GM19035 (cell line): Measurements from ENCODE around the gene PPP1R12B.
"Not testable (repeated sequence)": the region's sequence is repeated elsewhere in the genome, so short reads cannot be mapped to it uniquely, and the experiment has no call there.

Experiments used
- ATAC-seq: cut with Tn5 transposase; IDR thresholded peaks from one replicate; pipeline ENCODE4 v1.9.1; 2021; ENCODE audit not compliant: unreplicated experiment

PPP1R12B gene

DNA sequence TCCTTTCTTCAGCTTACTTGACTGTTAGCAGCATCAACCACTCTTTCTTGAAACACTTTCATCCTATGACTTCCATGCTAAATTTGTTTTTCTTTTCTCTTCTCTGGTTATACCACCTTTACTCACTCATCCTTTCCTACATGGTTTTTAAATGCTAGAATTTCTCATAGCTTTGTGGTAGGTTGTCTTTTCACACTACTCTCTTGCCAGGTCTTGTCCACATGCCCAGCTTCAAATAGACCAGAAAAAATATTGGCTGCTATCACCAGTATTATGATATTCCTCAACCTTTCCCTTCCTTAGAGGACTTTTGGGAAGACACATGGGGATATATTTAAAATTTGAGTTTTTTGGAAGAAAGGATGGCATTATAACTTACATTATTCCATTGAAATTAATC, 48.8 kb downstream of the PPP1R12B start:
- no peak for ATAC-seq

DNA sequence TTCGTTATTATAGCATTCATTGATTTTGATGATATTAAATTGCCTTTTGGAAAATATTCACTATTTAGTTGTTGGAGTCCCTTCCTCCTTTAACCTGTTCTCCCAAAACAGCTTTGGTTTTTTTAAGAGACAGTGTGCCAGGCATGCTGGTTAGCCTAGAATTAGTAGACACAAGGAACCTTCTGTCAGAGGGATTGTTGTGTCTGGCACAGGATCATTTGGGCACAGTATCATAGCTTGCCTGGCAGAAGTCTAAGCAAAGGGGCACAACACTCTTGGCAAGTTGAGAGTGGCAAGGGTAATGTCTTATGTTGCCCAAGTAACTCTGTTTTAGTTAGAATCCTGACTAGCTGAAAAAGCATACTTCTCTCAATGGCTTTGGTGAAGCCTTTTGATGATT, 49.9 kb downstream of the PPP1R12B start:
- ATAC-seq, result not testable (repeated sequence)

DNA sequence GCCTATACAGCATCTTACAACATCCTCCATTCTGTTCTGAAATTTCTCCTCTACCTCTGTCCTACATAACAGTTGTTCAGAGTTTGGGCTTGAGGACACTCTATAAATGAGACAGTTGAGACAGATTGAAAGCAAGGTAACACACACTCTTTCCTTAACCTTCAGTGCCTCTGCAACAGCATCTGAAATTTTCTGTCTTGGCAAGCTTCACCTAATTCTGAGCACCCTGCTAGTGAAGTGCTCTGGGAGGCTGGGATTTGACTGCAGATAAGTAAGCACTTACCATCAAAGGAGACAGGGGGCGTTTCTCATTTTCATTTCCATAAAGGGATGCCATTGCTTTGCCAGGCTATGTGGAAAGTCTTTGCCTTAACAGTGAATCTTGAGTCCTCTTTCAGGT, 53.3 kb downstream of the PPP1R12B start:
- ATAC-seq, result not testable (repeated sequence)

DNA sequence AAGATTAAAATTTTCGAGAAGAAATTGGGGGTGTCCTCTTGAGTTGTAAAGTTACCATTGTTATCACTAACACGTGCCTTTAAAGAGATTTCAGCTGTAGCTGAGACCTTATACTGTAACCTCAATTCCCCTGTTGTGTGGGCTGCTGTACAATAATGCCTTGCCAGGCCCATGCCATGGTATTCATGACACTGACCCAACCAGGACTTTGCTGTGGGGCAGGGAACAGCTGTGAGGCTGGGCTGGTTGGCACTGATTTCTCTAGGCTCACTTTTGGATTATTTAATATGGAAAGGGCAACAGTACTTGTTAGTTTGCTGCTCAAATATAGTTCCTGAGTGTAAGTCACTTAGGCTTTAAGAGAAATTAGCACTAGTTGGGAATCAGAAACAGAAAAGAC, 54.9 kb downstream of the PPP1R12B start:
- ATAC-seq, result not testable (repeated sequence)

DNA sequence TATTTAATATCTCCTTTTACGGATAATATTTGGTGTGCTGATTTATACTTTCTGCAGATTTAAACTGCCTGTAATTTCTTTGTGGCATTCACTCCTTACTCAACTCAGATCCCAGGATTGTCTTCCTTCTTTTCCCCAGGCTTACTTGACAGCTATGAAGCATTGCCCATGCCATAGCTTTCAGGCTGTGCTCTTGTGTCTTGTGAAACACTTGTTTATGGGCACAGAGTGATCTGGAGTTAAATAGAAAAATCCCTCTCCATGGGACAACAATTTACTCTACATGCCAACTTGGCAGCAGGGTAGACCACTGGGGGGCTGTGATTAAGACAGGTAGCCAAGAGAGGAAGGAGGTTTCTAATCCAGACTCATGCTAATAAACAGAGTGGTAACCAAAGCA, 57.4 kb downstream of the PPP1R12B start:
- ATAC-seq, result no peak

DNA sequence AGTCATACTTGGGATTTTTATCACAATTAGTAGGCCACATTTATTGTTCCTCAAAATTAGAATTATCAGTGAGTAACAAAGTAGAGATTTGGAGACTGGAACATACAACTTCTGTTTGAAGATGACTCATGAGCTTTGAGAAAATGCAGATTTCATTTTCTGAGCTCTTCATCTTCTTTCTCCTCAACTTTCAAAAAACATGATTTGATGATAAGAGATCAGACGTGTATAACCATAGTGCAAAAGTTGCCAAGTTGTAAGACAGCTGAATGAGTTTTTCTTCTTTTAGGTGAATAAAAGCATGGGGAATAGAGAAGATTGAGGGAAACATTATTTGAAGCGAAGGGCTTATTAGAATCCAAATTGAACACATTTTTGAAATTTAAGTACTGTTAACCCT, 58.4 kb downstream of the PPP1R12B start:
- not testable (repeated sequence) for ATAC-seq

DNA sequence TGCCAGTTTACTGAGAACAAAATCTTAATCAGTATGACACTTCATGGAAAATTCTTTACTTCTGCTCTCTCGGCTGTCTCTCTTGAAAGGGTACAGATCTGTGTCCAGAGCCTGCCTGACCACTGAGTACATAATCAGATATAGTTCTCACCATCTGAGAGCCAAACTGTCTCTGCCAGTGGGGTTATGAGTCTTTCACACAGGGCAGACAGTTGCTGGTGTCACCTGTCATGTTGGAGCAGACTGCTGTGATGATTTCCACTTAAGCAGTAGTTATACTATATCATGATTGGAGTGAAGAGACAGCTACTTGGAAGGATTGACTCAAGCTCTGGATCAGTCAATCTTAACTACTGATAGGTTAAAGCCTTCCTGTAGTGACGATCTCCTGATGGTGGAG, 58.9 kb downstream of the PPP1R12B start:
- ATAC-seq, result not testable (repeated sequence)

DNA sequence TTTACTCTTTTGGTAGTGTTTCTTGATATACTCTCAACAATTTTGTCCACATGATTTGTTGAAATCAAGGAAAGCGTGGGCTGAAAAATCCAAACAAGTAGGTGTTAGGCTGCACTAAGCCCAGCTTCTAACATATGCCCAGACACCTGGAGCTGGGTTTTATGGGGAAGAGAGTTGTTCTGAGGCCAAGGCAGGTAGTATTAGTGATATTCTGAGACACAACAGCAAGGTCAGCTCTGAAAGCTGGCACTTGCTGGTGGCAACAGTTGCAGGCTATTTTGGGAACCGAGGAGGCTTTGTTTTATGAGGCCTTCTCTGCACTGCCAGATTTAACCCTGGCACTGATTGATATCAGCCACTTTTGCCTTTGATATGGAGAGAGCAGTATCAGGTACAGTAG, 61.8 kb downstream of the PPP1R12B start:
- not testable (repeated sequence) for ATAC-seq

DNA sequence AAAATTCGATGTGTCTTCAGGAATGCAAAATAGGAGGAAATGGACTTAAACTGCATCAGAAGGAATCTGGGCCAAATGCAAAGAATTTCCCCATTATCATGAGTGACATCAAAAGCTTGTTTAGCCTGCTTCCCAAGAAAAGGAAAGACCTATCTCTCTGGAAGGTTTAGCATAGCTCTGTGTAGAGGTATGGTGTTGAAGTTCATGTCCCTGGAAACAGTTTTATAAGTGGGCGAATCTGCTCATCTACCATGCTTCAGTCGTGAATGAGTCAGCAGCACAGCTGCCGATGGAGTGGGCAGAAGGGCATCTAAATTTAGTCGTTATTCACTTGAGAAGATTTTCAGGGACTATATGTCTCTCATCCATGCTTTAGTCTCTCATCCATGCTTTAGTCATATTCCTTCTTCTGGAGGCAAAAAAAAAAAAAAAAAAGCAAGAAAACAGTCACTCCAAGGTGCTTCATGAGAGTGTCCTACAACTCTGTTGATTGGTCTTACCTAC, 62.4 kb downstream of the PPP1R12B start:
- not testable (repeated sequence) for ATAC-seq

DNA sequence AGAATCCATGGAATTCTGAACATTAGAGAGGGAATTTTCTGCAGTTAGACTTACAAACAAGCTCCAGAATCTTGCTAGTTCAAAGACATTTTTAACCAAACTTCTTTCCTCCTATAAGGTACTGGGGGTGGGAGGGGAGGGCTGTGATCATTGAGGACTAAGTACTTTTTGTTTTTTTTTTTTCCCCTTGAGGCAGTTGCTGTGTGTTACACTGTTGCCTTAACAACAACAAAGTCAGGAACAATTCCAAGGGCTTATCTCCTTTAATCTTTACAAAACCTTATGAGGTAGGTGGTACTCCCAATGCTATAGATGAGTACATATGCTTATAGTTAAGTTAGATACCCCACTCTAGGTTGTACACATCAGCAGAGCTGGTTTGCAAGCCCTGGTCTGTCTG, 62.9 kb downstream of the PPP1R12B start:
- ATAC-seq, result no peak

DNA sequence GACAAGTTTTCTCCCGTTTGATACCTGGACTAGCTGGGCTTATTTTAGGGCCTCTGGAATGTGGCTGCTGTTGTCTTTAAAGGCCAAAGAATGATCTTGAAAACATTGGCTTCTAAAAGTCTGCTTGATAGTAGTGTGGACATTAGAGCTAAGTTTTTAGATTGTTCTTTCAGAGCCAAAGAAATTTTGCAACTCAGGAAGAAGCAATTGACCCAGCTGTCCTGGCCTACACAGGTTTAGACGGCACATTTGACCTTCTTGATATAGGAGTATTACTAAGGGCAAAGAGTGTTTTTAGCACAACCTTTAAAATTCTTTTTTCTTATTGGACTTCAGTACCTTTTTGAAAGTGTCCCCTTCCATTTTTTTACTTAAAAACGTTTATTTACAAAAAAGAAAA, 63.9 kb downstream of the PPP1R12B start:
- not testable (repeated sequence) for ATAC-seq

DNA sequence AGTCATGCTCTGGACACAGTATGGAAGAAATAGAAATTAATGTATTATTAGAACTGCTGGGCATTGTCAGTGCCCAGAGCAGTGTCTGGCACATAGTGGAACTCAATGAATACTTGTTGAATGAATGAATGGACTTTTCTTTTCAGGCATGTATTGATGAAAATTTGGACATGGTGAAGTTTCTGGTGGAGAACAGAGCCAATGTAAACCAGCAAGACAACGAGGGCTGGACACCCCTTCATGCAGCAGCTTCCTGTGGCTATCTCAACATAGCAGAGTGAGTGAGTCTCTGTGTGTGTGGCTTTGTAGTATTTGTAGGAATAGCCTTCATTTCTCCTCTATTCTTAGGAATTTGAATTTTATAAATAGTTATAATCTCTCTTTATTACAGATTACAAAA, 68.1 kb downstream of the PPP1R12B start:
- ATAC-seq, result no peak

DNA sequence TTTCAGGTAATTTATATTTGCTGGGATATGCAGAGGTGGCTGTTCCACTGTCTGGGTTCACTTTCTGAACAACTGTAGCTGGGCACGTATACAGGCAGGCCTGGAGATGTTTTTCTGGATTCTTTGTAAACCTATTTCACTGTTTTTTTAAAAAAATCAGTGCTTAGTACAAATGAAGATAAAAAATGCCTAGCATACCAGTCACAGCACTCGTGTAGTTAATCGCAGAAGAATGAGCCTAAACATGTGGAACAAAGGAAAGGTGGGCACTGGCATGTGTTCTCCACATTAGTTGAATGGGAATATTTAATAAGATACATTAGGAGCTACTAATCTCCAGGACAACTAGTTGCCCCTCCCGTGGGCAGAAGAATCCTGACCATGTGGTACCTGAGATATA, 68.6 kb downstream of the PPP1R12B start:
- not testable (repeated sequence) for ATAC-seq

DNA sequence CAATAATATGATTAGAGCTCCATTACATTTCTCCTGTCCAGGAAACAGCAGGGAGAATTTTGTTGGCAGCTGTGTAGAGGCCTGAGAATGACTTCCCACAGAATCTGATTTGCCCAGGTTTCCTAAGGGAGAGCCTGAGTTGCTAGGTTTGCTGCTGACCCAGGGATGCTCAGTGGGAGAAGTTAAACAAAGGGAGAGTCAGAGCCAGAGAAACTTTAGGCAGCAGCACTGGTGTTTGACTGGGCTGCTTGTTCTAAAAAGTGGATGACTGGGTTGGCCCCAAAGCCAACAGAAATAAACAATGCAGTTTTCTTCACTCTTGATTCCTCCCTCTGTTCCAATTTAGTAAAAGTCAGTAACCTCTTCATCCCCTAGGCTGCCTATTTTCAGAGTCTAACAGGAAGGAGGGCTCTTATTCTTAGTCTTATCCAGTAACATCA, 69.3 kb downstream of the PPP1R12B start:
- not testable (repeated sequence) for ATAC-seq

DNA sequence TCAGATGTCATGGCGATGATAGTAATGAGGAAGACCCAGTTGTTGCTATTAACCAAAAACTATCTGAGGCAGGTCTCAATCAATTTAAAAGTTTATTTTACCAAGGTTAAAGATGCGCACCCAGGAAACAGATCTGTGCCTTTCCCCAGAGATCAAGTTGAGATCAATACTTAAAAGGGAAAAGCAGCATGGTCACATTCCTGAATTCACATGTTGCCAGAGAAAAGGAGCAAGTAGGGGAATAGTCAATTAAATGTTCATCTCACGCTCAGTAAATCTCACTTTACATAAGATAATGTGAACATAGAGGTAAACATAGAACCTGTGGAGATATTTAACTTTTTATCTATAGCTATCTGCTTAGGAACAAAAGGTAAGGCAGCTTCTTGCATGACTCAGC, 71.2 kb downstream of the PPP1R12B start:
- ATAC-seq, result not testable (repeated sequence)

DNA sequence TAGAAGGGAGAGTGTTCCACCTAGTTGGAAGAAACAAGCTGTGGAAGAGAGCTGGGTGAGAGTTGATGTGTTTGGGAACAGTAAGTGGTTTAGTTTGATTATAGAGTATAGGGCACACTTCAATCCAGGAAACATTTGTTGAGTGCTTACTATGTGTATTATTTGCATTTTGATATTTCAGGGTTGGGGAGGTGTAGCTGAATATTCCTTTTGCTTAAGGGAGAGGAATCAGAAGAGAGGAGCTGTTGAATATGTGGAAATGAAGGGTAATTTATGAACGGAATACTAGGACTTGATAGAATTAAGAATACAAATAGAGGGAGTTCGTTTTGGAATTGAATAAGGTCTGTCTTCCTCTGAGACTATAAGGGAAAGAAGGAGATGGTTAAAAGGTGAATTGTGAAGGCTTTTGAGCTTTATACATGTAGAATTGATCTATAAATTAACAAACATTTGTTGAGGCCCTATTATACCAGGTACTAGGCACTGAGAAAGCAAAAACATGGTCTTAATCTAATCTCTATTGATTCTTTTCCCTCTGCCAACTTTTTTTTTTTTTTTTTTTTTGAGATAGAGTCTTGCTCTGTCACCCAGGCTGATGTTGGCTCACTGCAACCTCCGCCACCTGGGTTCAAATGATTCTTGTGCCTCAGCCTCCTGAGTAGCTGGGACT, 72.1 kb downstream of the PPP1R12B start:
- ATAC-seq, result not testable (repeated sequence)

DNA sequence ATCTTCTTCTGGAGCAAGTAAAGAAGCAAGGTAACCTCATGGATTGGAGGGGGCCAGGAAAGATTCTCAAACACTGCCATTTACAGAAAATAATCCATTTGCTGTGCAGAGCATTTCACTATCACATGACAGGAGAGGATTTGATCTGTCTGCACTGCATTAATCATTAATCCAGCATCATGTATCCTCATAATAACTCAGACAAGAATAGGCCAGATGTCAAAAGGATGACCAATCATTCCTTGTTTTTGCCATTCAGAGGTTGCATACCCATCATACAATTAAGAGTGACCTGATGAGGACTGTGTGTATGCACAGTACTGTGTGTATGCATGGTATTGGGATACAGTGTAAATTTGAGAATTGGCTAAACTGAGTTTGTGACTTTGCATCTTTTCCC, 74.2 kb downstream of the PPP1R12B start:
- not testable (repeated sequence) for ATAC-seq

DNA sequence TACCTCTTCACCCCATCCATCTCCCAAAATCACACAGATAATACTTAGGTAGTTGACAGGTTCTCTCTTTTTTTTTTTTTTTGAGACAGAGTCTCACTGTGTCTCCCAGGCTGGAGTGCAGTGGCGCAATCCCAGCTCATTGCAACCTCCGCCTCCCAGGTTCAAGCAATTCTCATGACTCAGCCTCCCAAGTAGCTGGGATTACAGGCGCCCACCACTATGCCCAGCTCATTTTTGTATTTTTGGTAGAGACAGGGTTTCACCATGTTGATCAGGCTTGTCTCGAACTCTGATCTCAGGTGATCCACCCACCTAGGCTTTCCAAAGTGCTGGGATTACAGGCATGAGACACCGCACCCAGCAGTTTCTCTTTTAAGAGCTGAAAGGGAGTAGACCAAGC, 75.8 kb downstream of the PPP1R12B start:
- ATAC-seq, result not testable (repeated sequence)

DNA sequence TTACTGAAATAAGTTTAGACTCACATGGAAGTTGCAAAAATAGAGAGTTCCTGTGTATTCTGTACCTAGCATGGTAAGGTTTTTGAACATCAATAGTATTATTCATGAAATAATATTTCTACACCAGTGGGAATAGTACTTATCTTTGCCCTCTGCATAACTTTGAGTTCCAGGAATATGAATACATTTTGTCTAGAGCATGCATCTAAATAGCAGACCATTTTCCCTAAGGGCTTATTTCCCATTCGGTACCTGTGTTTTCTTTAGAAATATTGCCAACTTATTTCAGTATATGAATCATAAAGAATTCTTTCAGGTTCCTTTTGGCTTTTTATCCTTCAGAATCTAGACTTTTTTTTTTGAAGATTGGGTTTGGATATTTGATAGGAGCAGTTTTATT, 81.6 kb downstream of the PPP1R12B start:
- ATAC-seq, result not testable (repeated sequence)

DNA sequence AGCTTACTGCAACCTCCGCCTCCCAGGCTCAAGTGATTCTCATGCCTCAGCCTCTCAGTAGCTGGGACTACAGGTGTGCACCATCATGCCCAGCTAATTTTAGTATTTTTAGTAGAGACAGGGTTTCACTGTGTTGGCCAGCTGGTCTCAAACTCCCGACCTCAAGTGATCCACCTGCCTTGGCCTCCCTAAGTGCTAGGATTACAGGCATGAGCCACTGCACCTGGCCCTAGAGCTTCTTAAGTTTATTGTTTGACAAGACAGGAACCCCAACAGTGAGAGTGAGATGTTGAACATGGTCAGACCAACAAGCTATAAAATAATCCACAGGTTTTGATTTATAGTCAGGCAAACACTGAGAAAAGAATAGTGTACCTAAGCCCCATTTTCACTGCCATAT, 83.8 kb downstream of the PPP1R12B start:
- ATAC-seq, result not testable (repeated sequence)

DNA sequence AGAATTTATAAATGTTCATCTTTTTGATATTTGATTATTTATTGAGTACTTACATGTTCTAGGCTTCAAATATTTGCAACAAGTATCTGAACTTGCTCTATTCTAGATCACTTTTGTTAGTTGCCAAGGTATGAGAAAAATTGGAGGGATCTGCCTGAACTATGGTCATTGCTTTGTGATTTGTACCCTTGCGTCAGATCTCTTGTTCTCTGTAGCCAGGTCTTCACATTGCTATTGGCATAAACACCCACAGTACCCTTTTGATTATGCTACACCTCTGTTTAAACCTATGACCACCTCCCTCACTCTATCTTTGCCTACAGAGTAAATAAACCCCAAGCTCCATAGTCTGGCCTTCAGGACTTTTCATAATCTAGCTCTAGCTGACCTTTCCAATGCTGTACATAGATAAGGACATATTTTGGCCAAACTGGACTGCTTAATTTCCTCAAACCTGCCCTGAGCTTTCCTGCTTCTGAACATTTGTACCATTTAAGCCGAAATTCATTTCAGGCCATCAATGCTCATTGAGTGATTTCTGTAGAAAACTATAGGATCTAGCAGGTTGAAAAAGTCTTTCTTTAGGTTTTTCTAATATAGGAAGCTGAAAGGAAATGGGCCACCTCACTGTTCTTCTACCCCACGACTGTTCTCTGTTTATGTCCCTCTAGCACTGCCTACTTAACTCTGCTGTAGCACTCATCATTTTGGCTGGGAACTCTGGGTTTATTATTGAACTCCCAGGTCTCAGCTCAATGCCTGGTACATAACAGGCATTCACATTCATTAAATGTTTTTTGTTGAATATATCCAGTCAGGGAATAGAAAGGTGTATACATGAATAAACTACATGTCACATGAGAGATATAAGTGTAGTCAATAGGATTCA, 84.9 kb downstream of the PPP1R12B start:
- no peak for ATAC-seq

DNA sequence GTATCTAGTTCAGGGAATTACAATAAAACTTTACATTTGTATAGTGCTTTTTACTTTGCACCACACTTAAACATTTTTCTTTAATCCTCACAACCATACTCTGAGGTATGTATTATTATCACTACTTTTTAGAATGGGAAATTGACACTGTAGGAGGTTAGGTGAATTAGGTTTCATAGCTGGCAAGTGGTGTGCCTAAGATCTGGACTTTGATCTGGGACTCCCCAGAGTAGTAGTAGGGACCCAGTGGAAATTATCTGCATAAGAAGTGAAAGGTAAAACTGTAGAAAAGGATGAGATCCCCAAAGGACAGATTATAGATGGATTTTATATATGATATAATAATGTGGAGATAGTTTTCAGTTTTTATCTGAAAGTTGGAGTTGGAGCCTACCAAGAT, 85.6 kb downstream of the PPP1R12B start:
- ATAC-seq, result no peak
